Mucosa of rectum (tissue), 2 donors: Measurements from ENCODE around the gene SERPINA7.
"Not testable (repeated sequence)": the region's sequence is repeated elsewhere in the genome, so short reads cannot be mapped to it uniquely, and the experiment has no call there.

Experiments
- H3K27ac ChIP-seq, 2 donors: one replicate each; pipeline ENCODE4 v1.7.0; 2013; ENCODE audit warnings: inconsistent platforms in 2 of 2, low read depth in 2 of 2, low read length in 2 of 2
- H3K27me3 ChIP-seq, 2 donors: one replicate each; pipeline ENCODE4 v1.7.0; 2013; ENCODE audit warnings: low read length in 2 of 2; ENCODE audit not compliant: control insufficient read depth in 2 of 2, insufficient read depth in 2 of 2
- H3K36me3 ChIP-seq, 2 donors: one replicate each; pipeline ENCODE4 v1.7.0; 2013; ENCODE audit warnings: low read length in 2 of 2; ENCODE audit not compliant: control insufficient read depth in 2 of 2, insufficient read depth in 2 of 2
- H3K4me1 ChIP-seq, 2 donors: one replicate each; pipeline ENCODE4 v1.7.0; 2013; ENCODE audit warnings: low read length in 2 of 2, mild to moderate bottlenecking in 1 of 2; ENCODE audit not compliant: control insufficient read depth in 2 of 2, insufficient read depth in 2 of 2
- H3K4me3 ChIP-seq, 2 donors: one replicate each; pipeline ENCODE4 v1.7.0; 2013; ENCODE audit warnings: low read length in 2 of 2
- H3K9ac ChIP-seq, 2 donors: one replicate each; pipeline ENCODE4 v1.7.0; 2013; ENCODE audit warnings: low read length in 2 of 2, low read depth in 1 of 2, mild to moderate bottlenecking in 1 of 2
- H3K9me3 ChIP-seq, 2 donors: one replicate each; pipeline ENCODE4 v1.7.0; 2013; ENCODE audit warnings: low read length in 2 of 2; ENCODE audit not compliant: control insufficient read depth in 2 of 2
- donor health status: healthy.
- donor health status: Normal muscosa, but diverticular disease.

SERPINA7 gene

GRCh38 chrX:106014119-106014775 is 24.3 kb downstream of the SERPINA7 start:
- Histone ChIP-seq H3K4me1 (no peaks in the 10 kb centered on the region), H3K9me3 (no peaks in the 10 kb centered on the region), H3K36me3 (no peaks in the 10 kb centered on the region), H3K27ac (no peak overlapping the region), H3K9ac (no peak overlapping the region), H3K27me3 (no peaks in the 10 kb centered on the region), H3K4me3 (no peak overlapping the region)

GRCh38 chrX:106009145-106009544 is 29.4 kb downstream of the SERPINA7 start:
- Histone ChIP-seq H3K36me3 (no peaks in the 10 kb centered on the region), H3K4me1 (peaks cover 0 to 2% of the 10 kb centered on the region in 2 donors), H3K4me3 (no peak overlapping the region), H3K9me3 (no peaks in the 10 kb centered on the region), H3K27ac (no peak overlapping the region), H3K27me3 (no peaks in the 10 kb centered on the region), H3K9ac (no peak overlapping the region)

GRCh38 chrX:106007815-106008214 is 30.7 kb downstream of the SERPINA7 start:
- H3K4me3 ChIP-seq = no peak overlapping the region
- H3K9ac ChIP-seq = no peak overlapping the region
- no peak overlapping the region for H3K27ac ChIP-seq

GRCh38 chrX:106005684-106006083 is 32.8 kb downstream of the SERPINA7 start:
- H3K9me3 ChIP-seq = no peaks in the 10 kb centered on the region
- H3K36me3 ChIP-seq = no peaks in the 10 kb centered on the region
- peaks cover 0 to 2% of the 10 kb centered on the region in 2 donors for H3K4me1 ChIP-seq
- no peak overlapping the region for H3K4me3 ChIP-seq
- no peaks in the 10 kb centered on the region for H3K27me3 ChIP-seq
- H3K27ac ChIP-seq = no peak overlapping the region
- H3K9ac ChIP-seq = no peak overlapping the region

More at GRCh38 chrX:106007815-106008214, 30.7 kb downstream of the SERPINA7 start:
- Histone ChIP-seq H3K9me3 (no peaks in the 10 kb centered on the region), H3K4me1 (peaks cover 0 to 2% of the 10 kb centered on the region in 2 donors), H3K36me3 (no peaks in the 10 kb centered on the region), H3K27me3 (no peaks in the 10 kb centered on the region)

GRCh38 chrX:106000609-106001008 is 37.9 kb downstream of the SERPINA7 start:
- not testable (repeated sequence) for H3K9ac ChIP-seq, H3K4me3 ChIP-seq, H3K4me1 ChIP-seq, H3K27me3 ChIP-seq, H3K36me3 ChIP-seq, H3K27ac ChIP-seq, H3K9me3 ChIP-seq

- Histone ChIP-seq H3K27ac (no peak overlapping the region), H3K9me3 (no peaks in the 10 kb centered on the region), H3K27me3 (no peaks in the 10 kb centered on the region), H3K9ac (no peak overlapping the region), H3K4me1 (no peaks in the 10 kb centered on the region), H3K4me3 (no peak overlapping the region), H3K36me3 (no peaks in the 10 kb centered on the region)
Observed at GRCh38 chrX:106000203-106000602, 38.3 kb downstream of the SERPINA7 start.

- H3K36me3 ChIP-seq = no peaks in the 10 kb centered on the region
- H3K4me3 ChIP-seq = no peak overlapping the region
- H3K4me1 ChIP-seq = no peaks in the 10 kb centered on the region
- no peak overlapping the region for H3K9ac ChIP-seq
- H3K9me3 ChIP-seq = no peaks in the 10 kb centered on the region
- no peaks in the 10 kb centered on the region for H3K27me3 ChIP-seq
- no peak overlapping the region for H3K27ac ChIP-seq
Observed at GRCh38 chrX:105999294-105999693, 39.2 kb downstream of the SERPINA7 start.

GRCh38 chrX:105988487-105988886 is 50.0 kb downstream of the SERPINA7 start:
- H3K4me1 ChIP-seq, H3K9me3 ChIP-seq, H3K9ac ChIP-seq, H3K36me3 ChIP-seq, H3K27ac ChIP-seq, H3K27me3 ChIP-seq, H3K4me3 ChIP-seq: not testable (repeated sequence)
